ENCODE data around the gene NAV1.

Gene NAV1

DNA sequence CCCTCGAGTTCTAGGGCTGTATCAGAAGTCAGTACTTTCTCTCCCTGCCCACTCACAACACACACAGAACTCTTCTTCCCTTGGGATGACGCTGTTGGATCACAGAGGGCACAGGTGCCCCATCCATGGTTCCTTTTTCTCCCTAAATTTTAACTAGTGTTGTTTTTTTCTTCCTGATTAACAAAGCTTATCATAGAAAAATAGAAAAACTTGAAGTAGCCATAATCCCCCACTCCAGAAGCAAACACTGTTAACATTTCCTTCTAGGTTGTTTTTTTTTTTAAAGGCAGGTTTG is 27.5 kb downstream of the NAV1 start:
- DNase-seq (ENCODE audit: low spot score), result no peak

DNA sequence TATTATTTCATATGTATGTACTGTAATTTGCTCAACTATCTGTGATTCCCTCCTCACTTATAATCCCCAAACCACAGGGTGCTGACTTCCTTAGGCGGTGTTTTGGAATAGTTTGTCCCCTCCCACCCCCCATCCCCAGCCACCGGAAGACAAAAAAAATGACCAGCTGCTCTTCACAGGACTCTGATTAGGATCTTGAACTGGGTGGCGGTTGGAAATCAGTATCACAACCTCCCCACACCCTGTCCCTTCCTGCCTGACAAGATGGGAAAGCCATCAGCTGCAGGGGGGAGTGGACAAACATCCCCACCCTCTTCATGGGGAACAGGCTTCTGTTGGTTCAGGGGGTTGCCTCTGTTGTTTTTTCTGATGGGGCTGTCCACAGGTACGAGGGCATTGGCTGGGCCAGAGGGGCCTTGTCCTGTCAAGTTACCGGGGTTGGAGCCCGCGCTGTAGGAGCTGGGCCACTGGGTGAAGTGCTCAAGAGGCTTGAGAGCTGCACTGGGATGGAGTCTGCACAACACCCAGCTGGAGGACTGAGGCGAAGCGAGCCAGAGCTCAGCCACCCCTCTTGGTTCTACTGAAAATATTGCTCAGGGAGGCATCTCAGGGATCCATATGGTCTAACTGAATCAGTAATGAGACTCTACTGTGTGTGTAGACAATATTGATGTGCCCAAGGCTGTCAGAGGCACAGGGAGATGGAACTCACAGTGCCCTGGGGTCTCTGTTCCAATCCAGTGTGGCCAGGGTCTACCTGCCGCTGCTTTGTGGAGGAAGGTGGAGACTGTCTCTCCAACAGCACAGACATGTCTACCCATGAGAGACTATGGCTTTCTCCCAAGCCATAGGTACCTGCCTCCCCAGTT is 28.2 kb downstream of the NAV1 start:
- DNase-seq (ENCODE audit: low spot score), result peak; percentile 54

DNA sequence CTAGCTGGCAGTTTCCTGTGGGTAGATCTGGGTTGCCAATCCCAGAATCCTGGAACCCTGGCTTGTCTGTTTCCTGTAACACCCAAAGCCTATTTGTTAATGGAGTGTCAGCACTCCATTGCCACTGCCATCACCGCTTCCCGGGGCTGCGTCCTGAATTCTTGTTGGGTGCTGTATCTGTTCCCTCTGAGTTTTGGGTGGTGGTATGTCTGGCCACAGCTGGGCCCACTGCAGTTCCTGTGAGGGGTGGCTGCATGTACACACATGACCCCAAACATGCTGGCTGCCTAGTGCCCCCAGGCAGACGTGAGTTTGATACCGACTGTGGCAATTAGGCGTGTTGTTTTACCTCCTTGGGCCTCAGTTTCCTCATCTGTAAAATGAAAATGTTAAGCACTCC is 29.3 kb downstream of the NAV1 start:
- peak; percentile 60 for DNase-seq (ENCODE audit: low spot score)

DNA sequence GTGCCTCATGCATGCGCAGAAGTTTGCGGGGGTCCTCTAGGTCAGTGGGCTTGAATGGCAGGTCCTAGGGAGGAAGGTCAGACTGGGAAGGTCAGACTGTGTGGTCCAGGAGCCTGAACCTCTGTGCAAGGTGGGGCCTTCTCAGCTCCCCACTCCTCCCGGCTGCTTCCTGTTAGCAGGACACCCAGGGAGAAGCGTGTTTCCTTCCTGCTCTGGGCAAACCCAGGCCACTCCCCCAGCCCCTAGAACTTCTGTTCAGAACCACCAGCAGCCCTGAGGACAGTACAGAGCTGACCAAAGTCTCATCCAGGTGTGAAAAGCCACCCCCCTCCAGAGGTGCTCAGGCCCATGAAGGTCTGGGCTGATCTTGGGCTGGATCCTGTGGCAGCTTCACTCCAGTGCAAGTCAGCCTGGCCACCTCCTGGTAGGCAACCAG is 29.9 kb downstream of the NAV1 start:
- DNase-seq (ENCODE audit: low spot score), result peak; percentile 53

- DNase-seq (ENCODE audit: low spot score), result no peak
Measured at GRCh38 chr1:201570181-201570885, 31.4 kb downstream of the NAV1 start.

- DNase-seq (ENCODE audit: low spot score), result no peak
Measured at GRCh38 chr1:201570886-201571624, 32.1 kb downstream of the NAV1 start.

DNA sequence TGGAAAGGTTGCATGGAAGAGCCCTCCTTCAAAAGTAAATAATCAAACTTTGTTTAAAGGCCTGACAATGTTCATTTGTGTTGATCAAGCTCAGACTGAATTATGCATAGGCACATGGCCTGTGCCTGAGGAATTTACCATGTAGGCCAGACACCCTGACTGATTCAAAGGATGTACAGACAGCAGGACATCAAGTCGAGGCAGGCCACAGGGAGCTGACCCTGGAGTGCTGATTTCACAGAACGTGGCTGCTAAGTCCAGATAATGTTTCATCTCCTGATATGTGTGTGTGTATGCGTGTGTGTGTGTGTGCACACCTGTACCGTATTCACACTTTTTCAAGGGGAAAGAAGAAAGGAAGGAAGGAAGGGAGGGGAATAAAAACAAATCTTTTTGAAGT is 34.1 kb downstream of the NAV1 start:
- peak; percentile 28 for DNase-seq (ENCODE audit: low spot score)

DNA sequence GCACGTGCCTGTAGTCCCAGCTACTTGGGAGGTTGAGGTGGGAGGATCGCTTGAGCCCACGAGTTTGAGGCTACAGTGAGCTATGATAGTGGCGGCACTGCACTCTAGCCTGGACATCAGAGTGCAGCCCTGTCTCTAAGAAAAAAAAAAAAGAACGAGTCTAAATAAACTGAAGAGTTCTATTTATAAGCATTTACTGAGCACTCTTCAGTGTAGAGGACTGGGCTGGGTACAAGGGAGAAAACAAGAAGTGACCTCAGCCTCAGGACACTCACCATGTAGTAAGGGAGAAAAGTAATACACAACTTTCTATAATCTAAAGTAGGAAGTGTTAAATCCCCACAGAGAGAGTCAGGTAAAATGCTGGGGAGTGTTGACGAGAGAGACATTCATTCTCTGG is 35.0 kb downstream of the NAV1 start:
- no peak for DNase-seq (ENCODE audit: low spot score)

- DNase-seq (ENCODE audit: low spot score), result no peak
Measured at GRCh38 chr1:201575912-201576311, 37.0 kb downstream of the NAV1 start.

GRCh38 chr1:201576914-201577313 is 38.0 kb downstream of the NAV1 start:
- no peak for DNase-seq (ENCODE audit: low spot score)

DNA sequence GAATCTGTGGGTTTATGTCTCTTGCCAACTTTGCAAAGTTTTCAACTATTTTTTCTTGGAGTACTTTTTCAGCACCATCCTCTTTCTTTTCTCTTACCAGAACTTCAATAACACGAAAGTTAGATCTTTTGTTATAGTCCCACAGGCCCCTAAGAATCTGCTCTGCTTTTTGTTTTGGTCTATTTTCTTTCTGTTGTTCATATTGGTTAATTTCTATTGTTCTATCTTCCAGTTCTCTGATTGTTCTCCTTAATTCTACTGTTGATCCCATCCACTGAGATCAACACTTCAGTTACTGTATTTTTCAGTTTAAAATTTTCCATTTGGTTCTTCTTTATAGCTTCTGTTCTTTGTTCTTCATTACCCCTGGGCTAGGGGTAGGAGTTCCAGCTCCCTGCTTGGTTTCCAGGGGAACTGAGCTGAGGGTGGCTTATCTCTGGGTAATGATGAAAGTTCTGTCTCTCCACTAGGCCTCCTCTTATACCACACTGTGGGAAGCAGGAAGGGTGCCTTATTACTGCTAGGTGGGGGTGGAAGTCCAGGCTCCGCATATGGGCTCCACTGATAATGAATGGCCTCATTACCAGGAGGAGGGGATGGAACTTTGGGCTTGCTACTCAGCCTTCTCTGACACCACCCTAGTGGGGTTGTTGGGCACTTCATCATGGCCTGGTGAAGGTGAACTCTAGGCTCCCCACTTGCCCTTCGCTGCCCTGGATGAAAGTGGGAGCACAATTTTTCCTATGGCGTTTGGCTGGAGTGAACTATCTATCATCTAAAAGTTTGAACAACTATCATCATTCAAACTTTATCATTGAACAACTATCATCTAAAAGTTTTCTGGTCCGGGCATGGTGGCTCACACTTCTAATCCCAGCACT is 39.3 kb downstream of the NAV1 start:
- peak; percentile 20 for DNase-seq (ENCODE audit: low spot score)

DNA sequence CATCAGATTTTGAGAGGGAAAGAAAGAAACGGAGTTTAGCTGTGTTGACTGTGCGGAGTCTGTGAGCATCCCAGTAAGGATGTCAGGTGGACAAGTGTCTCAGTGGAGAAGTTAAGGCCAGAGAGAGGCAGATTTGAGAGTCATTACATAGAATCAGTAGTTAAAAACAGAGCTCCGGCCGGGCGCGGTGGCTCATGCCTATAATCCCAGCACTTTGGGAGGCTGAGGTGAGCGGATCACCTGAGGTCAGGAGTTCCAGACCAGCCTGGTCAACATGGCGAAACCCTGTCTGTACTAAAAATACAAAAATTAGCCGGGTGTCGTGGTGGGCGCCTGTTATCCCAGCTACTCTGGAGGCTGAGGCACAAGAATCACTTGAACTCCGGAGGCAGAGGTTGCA is 42.4 kb downstream of the NAV1 start:
- peak; percentile 25 for DNase-seq (ENCODE audit: low spot score)

- DNase-seq (ENCODE audit: low spot score), result no peak
Measured at GRCh38 chr1:201582705-201583442, 43.9 kb downstream of the NAV1 start.

GRCh38 chr1:201583663-201584062 is 44.7 kb downstream of the NAV1 start:
- DNase-seq (ENCODE audit: low spot score), result no peak

DNA sequence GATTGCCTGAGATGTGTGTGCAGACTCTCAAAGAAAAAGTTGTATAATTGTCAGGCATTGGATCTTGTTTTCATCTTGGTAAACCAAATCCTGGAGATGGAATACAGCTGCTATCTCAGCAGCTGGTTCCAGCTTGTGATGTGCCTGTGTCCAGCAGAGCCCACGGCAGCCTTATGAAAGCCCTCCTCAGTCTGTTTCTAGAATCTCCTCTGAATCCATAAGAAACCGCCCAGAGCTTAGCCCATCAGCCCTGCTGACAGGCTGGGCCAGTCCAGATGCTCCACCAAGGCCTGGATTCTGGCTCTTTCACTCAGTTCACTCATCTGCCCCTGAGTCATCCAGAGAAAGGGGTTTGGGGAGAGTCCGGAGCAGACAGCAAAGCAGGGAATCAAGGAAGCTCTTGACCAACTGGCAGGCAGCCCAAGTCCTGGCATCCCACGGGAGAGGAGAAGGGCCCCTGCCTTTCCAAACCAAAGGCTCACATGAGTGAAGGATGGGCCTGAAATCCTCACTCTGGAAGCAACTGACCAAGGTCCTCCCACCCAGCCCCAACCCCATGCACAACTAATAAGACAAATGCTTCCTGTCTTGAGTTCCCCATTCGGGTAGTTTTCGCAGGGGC is 45.7 kb downstream of the NAV1 start:
- DNase-seq (ENCODE audit: low spot score), result no peak

DNA sequence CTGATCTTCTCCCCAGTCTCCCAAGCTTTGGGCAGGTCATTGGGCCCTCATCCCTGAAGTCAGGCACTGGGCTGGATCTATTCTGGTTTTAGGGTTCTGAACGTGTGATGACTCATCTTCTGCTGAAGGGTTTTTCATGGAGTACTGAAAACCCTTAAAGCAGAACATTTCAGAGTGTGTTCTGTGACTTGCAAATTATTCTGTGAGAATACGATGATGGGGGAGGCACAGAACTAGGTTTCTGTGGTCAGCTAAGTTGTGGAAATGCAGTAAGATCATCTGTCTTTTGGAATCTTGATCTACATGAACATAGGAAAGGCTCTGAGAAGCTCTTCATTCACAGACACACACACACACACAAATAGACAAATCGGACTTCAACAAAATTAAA is 46.2 kb downstream of the NAV1 start:
- no peak for DNase-seq (ENCODE audit: low spot score)

GRCh38 chr1:201585901-201586300 is 47.0 kb downstream of the NAV1 start:
- no peak for DNase-seq (ENCODE audit: low spot score)

- no peak for DNase-seq (ENCODE audit: low spot score)
Measured at GRCh38 chr1:201586806-201587205, 47.9 kb downstream of the NAV1 start.

DNA sequence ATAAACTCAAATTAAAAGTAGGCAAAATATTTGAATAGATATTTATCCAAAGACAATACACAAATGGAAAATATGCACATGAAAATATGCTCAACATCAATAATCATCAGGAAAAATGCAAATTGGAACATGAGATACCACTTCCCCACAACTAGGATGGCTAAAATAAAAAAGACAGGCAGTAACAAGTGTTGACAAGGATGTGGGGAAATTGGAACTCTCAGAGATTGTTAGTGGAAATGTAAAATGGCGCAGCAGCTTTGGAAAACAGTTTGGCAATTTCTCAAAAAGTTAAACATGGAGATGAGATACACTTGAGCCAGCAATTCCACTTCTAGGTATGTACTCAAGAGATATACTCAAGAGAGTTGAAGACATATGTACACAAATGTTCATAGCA is 48.8 kb downstream of the NAV1 start:
- no peak for DNase-seq (ENCODE audit: low spot score)
